Ureter (tissue), 1 donor: ENCODE measurements around the gene ZNF75A. TPM values are rescaled to one million over a fixed set of nuclear protein-coding genes. Genes with fewer than 3 reads are reported as not detected.

Source experiments
- DNase-seq: peaks from one replicate; pipeline ENCODE4 v3.0.0-alpha.2; 2020; ENCODE audit warnings: low spot score
- total RNA-seq: library from RNA; stranded (reverse); gene quantifications from one replicate; pipeline ENCODE4 v1.2.4, GENCODE V29; 2023
- donor health status: DM: yes; HTN: yes; CAD: no.

ZNF75A gene
- total RNA-seq, 1 donor from 2014 or later = 36.7 TPM

- no peak for DNase-seq
Observed at GRCh38 chr16:3289998-3290673, 15.2 kb upstream of the ZNF75A start.

DNA sequence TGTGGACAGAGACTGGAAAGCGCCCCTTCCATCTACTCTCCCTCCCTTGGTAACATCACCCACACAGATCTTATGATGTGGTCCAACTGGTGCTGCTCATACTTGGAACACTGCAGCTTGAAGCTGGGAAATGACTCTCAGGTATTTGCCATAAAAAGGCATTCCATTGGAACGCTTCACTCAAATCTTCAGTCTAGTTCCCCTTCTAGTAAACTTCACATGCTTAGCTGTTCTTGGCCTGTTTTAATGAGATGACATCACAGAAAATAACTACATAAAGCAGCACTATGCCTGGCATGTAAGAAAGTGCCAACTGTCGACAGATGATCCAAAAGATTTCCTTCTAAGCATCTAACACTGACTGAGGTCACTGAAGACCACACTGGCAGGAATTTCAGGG is 12.7 kb upstream of the ZNF75A start:
- no peak for DNase-seq

GRCh38 chr16:3295209-3295608 is 10.1 kb upstream of the ZNF75A start:
- DNase-seq = no peak

GRCh38 chr16:3295783-3296182 is 9.5 kb upstream of the ZNF75A start:
- DNase-seq = no peak

- no peak for DNase-seq
Observed at GRCh38 chr16:3304370-3304769, 927 bp upstream of the ZNF75A start.

DNA sequence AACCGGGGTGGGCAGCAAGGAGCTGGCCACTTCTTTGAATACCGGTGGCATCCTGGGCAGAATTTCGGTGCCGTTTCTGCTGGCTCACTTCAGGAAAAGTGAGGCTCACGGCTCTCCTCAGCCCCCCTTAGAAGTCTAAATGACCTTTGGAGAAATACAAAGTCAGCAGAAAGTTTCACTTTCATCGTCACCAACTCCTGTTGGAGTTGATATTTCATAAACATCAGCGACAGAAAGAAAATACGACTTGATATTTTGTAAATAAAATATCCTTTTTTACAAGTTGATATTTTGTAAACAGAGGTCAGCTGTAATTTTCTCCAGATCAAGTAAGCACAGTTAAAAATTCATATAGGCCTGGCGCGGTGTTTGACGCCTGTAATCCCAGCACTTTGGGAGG is 781 bp downstream of the ZNF75A start:
- no peak for DNase-seq

GRCh38 chr16:3311496-3311895 is 6.2 kb downstream of the ZNF75A start:
- DNase-seq = no peak

DNA sequence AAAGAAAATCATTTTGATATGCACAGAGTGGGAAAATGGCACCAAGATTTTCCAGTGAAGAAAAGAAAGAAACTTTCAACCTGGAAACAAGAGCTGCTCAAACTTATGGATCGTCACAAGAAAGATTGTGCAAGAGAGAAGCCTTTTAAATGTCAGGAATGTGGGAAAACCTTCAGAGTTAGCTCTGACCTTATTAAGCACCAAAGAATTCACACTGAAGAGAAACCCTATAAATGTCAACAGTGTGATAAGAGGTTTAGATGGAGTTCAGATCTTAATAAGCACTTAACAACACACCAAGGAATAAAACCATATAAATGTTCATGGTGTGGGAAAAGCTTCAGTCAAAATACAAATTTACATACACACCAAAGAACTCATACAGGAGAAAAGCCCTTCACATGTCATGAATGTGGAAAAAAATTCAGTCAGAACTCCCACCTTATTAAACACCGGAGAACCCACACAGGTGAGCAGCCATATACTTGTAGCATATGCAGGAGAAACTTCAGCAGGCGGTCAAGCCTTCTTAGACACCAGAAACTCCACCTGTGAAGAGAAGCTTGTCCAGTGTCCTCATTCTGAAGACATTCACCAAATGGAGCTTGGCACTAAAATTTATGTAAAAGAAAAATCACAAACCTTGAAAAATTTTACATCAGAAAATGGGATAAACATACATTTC is 12.2 kb downstream of the ZNF75A start:
- DNase-seq = no peak

GRCh38 chr16:3321816-3322215 is 16.5 kb downstream of the ZNF75A start:
- no peak for DNase-seq

- DNase-seq = no peak
Observed at GRCh38 chr16:3327514-3327913, 22.2 kb downstream of the ZNF75A start.

GRCh38 chr16:3328104-3328503 is 22.8 kb downstream of the ZNF75A start:
- DNase-seq = no peak

DNA sequence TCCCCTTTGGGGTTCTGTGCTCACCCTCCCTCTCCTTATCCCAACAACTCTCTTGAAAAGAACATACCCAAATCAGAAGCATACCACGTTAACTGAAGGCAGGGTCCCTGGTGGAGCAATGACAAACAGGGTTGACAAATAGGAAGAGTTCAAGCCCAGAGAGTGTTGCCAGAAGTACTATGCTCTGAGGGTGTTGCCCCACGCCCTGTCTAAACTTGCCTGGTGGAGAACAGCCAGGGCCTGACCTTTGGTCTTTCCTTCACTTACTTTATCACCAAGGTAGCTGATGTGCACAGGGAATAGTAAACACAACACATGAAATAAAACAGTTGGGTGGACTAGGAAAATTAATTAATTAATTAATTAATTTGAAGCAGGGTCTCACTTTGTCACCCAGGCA is 23.3 kb downstream of the ZNF75A start:
- no peak for DNase-seq

DNA sequence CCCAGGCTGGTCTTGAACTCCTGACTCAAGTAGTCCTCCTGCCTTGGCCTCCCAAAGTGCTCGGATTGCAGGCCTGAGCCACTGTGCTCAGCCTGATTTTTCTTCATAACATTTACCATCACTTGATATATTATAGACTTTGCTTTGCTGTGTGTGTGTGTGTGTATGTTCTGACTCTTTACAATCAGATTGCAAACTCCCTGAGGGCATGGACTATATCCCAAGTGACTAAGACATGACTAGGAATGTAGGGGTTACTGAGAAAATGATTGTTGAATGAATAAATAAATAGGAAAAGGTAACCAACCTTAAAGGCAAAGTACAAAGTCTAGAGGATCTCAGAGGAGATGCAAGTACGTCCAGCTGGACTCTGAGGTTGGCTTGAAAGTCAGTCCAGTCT is 40.7 kb downstream of the ZNF75A start:
- no peak for DNase-seq

- no peak for DNase-seq
Observed at GRCh38 chr16:3347586-3347985, 42.3 kb downstream of the ZNF75A start.

- DNase-seq = no peak
Observed at GRCh38 chr16:3348547-3349167, 43.4 kb downstream of the ZNF75A start.

DNA sequence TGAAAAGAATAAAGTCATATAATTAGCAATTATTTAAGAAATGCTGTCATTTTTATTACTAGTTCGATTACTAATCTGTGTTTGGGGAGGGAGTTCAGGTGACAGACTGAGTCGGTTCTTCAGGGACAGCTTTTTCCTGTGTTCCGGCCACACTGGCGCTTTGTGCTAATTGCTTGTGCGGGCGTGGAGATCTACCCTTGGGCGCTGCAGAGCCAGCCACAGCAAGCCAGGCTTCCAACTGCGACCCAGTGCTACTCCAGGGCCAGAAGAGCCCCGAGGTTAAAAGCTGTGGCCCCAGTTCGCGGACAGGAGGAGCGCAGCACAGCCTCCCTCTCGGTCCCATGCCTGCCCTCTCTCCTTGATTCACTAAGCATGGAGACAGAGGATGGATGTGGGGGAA is 43.9 kb downstream of the ZNF75A start:
- no peak for DNase-seq

DNA sequence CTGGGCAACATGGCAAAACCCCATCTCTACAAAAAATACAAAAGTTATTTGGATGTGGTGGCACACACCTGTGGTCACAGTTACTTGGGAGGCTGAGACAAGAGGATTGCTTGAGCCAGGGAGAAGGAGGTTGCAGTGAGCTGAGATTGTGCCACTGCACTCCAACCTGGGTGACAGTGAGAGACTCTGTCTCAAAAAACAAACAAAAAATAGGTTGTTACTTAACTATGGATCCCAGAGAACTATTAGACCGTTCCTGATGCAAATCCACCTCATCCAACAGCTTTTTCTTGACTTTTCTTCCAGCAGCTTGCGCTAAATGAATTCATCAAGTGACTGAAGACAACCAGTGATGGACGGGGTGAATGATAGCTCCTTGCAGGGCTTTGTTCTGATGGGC is 50.3 kb downstream of the ZNF75A start, which contains the start of gene OR2C1:
Gene OR2C1 (plus strand): TSS at position 301 of the 400 bp plus-strand sequence. CDS start 52 bp downstream, at position 353.
- no peak for DNase-seq

- DNase-seq = no peak
Observed at GRCh38 chr16:3356118-3356517, 50.8 kb downstream of the ZNF75A start.

DNA sequence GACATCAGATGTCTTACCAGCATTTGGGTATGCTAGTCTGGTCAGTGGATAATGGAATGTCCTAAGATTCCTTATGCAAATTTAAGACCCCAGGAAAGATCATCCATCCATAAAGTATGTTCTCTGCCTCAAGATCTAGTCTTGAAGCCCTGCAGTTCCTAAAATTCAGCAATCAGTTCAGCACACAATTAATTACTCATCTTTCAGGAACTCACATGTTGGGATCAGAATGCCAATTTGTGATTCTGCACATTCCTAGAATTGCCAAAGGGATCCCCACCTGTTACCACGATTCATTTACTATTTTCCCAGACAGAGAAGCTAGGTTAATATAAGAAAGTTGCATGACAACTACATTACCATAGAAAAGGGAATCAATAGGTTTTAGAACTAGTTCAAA is 53.6 kb downstream of the ZNF75A start:
- no peak for DNase-seq

GRCh38 chr16:3362931-3363330 is 57.6 kb downstream of the ZNF75A start:
- DNase-seq = no peak

DNA sequence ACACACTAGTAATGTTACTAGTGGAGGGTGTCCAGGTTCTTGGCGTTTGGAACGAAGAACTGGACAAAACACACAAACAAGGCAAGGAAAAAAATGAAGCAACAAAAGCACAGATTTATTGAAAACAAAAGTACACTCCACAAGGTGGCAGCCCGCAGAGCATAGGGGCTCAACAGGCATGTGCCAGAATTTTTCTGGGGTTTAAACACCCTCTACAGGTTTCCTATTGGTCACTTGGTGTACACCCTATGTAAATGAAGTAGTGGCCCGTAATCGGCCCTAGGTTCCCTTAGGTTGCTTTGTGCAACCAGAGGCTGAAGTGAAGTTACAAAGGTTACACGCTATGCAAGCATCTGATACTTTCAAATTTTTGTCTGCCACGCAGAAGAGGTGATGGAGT is 58.5 kb downstream of the ZNF75A start:
- no peak for DNase-seq

DNA sequence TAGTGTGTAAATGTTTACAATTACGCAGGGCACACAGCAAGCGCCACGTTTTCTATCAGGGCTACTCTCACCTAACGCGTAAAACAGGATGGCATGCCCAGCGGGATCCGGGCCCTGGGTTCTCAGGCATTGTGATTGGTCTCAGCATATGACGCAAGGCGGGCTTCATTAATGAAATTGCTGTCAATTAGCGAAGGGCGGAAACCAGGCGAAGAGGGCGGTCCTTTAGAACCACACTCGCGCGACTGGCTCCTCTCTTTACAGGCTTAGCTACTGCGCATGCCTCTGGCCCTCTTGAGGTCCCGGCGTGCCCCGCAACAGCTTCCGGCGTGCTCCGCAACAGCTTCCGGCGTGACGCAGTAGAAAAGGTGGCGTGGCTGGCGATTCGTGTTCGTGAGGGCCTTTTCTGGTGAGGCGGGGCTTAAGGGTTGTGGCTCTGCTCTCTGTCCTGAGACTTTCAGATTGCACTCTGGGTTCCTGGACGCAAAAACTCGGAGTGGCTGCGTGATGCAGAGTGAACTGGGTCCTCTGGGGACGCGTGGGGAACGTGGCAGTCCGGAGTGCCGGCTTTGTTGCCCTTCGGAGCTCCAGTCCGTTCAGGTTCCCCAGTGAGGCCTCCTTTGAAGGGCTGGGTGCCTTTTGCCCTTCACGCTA is 59.6 kb downstream of the ZNF75A start:
- peak; percentile 86 for DNase-seq
